HG03571 (cell line): Measurements from ENCODE around the gene OXLD1.
"Not testable (repeated sequence)": the region's sequence is repeated elsewhere in the genome, so short reads cannot be mapped to it uniquely, and the experiment has no call there.

Experiments used
- ATAC-seq: cut with Tn5 transposase; IDR thresholded peaks from one replicate; pipeline ENCODE4 v1.9.1; 2021; ENCODE audit not compliant: unreplicated experiment

Gene OXLD1

GRCh38 chr17:81621494-81622130 lies 44.8 kb downstream of the OXLD1 start:
- ATAC-seq = no peak

GRCh38 chr17:81618307-81618706 lies 48.1 kb downstream of the OXLD1 start:
- ATAC-seq = not testable (repeated sequence)

- ATAC-seq = no peak
These were observed 49.5 kb downstream of the OXLD1 start for GRCh38 chr17:81616877-81617276.

- no peak for ATAC-seq
These were observed 50.9 kb downstream of the OXLD1 start for GRCh38 chr17:81615401-81615930.
